ENCODE measurements around the gene GATA6. TPM values are rescaled to one million over a fixed set of nuclear protein-coding genes. Genes with fewer than 3 reads are reported as not detected.

GATA6 gene
- total and polyA plus RNA-seq, 2 experiments from 2014 or later: 0.08 TPM; not detected in 1

DNA sequence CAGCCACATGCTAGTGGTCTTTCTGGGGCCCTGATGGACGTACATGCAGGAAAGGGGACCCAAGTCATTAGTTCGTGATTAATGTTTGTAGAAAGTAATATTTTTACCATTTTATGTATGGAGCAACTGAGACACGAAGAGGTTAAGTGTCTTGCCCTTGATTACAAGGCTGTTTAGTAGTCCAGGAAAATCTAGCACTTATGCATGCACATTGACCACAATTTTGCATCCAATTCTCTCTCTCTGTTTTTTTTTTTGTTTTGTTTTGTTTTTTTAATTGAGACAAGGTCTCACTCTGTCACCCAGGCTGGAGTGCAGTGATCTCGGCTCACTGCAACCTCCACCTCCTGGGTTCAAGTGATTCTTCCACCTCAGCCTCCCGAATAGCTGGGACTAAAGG, 8.3 kb upstream of the GATA6 start:
- ATAC-seq (no peak), DNase-seq (ENCODE audit: low spot score) (no peak)
- no peak overlapping the region for H3K4me2 ChIP-seq
- Mint-ChIP-seq H3K36me3 (ENCODE audit: low read depth) (no peaks in the 10 kb centered on the region), H3K9me3 (peaks cover 3% of the 10 kb centered on the region; the same call in 1 of the 3 replicates), H3K4me3 (no peak overlapping the region), H3K4me1 (peaks cover 4% of the 10 kb centered on the region; the same call in 1 of the 3 replicates), H3K27ac (no peak overlapping the region), H3K27me3 (ENCODE audit: insufficient read depth, low read depth, poor library complexity) (peaks cover 43% of the 10 kb centered on the region)
- H3K36me3 ChIP-seq (ENCODE audit: insufficient read depth): no peaks in the 10 kb centered on the region
- no peak overlapping the region for H3K27ac ChIP-seq (ENCODE audit: low read depth)
- H3K4me1 ChIP-seq (ENCODE audit: insufficient read depth): peaks cover 7% of the 10 kb centered on the region; the same call in 1 of the 2 replicates
- H3F3A ChIP-seq (replicated peaks; ENCODE audit: low read depth): no peaks in the 10 kb centered on the region
- no peak overlapping the region for H2AFZ ChIP-seq
- peaks cover 66% of the 10 kb centered on the region for H3K27me3 ChIP-seq (ENCODE audit: insufficient read depth)
- TF ChIP-seq ZNF331 (CRISPR knock-in tag; IDR thresholded peaks at IDR 0.05; ENCODE audit: low read depth) (no peak), STAT1 (IDR thresholded peaks at IDR 0.05; ENCODE audit: unreplicated experiment) (no peak), EZH2 (IDR thresholded peaks at IDR 0.05; ENCODE audit: low read depth, unreplicated experiment) (no peak), NANOG (IDR thresholded peaks at IDR 0.05; ENCODE audit: borderline replicate concordance) (no peak), ETS1 (IDR thresholded peaks at IDR 0.05) (no peak), JUNB (IDR thresholded peaks at IDR 0.05; ENCODE audit: unreplicated experiment) (no peak), EZH2phosphoT487 (IDR thresholded peaks at IDR 0.05; ENCODE audit: unreplicated experiment) (no peak)
- TF ChIP-seq, protein P1, sequence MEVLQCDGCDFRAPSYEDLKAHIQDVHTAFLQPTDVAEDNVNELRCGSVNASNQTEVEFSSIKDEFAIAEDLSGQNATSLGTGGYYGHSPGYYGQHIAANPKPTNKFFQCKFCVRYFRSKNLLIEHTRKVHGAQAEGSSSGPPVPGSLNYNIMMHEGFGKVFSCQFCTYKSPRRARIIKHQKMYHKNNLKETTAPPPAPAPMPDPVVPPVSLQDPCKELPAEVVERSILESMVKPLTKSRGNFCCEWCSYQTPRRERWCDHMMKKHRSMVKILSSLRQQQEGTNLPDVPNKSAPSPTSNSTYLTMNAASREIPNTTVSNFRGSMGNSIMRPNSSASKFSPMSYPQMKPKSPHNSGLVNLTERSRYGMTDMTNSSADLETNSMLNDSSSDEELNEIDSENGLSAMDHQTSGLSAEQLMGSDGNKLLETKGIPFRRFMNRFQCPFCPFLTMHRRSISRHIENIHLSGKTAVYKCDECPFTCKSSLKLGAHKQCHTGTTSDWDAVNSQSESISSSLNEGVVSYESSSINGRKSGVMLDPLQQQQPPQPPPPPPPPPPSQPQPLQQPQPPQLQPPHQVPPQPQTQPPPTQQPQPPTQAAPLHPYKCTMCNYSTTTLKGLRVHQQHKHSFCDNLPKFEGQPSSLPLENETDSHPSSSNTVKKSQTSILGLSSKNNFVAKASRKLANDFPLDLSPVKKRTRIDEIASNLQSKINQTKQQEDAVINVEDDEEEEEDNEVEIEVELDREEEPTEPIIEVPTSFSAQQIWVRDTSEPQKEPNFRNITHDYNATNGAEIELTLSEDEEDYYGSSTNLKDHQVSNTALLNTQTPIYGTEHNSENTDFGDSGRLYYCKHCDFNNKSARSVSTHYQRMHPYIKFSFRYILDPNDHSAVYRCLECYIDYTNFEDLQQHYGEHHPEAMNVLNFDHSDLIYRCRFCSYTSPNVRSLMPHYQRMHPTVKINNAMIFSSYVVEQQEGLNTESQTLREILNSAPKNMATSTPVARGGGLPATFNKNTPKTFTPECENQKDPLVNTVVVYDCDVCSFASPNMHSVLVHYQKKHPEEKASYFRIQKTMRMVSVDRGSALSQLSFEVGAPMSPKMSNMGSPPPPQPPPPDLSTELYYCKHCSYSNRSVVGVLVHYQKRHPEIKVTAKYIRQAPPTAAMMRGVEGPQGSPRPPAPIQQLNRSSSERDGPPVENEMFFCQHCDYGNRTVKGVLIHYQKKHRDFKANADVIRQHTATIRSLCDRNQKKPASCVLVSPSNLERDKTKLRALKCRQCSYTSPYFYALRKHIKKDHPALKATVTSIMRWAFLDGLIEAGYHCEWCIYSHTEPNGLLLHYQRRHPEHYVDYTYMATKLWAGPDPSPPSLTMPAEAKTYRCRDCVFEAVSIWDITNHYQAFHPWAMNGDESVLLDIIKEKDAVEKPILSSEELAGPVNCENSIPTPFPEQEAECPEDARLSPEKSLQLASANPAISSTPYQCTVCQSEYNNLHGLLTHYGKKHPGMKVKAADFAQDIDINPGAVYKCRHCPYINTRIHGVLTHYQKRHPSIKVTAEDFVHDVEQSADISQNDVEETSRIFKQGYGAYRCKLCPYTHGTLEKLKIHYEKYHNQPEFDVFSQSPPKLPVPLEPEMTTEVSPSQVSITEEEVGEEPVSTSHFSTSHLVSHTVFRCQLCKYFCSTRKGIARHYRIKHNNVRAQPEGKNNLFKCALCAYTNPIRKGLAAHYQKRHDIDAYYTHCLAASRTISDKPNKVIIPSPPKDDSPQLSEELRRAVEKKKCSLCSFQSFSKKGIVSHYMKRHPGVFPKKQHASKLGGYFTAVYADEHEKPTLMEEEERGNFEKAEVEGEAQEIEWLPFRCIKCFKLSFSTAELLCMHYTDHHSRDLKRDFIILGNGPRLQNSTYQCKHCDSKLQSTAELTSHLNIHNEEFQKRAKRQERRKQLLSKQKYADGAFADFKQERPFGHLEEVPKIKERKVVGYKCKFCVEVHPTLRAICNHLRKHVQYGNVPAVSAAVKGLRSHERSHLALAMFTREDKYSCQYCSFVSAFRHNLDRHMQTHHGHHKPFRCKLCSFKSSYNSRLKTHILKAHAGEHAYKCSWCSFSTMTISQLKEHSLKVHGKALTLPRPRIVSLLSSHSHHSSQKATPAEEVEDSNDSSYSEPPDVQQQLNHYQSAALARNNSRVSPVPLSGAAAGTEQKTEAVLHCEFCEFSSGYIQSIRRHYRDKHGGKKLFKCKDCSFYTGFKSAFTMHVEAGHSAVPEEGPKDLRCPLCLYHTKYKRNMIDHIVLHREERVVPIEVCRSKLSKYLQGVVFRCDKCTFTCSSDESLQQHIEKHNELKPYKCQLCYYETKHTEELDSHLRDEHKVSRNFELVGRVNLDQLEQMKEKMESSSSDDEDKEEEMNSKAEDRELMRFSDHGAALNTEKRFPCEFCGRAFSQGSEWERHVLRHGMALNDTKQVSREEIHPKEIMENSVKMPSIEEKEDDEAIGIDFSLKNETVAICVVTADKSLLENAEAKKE (CRISPR knock-in tag; IDR thresholded peaks at IDR 0.05): no peak
- TF ChIP-seq, protein P2, sequence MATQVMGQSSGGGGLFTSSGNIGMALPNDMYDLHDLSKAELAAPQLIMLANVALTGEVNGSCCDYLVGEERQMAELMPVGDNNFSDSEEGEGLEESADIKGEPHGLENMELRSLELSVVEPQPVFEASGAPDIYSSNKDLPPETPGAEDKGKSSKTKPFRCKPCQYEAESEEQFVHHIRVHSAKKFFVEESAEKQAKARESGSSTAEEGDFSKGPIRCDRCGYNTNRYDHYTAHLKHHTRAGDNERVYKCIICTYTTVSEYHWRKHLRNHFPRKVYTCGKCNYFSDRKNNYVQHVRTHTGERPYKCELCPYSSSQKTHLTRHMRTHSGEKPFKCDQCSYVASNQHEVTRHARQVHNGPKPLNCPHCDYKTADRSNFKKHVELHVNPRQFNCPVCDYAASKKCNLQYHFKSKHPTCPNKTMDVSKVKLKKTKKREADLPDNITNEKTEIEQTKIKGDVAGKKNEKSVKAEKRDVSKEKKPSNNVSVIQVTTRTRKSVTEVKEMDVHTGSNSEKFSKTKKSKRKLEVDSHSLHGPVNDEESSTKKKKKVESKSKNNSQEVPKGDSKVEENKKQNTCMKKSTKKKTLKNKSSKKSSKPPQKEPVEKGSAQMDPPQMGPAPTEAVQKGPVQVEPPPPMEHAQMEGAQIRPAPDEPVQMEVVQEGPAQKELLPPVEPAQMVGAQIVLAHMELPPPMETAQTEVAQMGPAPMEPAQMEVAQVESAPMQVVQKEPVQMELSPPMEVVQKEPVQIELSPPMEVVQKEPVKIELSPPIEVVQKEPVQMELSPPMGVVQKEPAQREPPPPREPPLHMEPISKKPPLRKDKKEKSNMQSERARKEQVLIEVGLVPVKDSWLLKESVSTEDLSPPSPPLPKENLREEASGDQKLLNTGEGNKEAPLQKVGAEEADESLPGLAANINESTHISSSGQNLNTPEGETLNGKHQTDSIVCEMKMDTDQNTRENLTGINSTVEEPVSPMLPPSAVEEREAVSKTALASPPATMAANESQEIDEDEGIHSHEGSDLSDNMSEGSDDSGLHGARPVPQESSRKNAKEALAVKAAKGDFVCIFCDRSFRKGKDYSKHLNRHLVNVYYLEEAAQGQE (IDR thresholded peaks at IDR 0.05; ENCODE audit: unreplicated experiment): no peak
- H3K4me3 ChIP-seq: no peak overlapping the region
- no peaks in the 10 kb centered on the region for H3K79me2 ChIP-seq (replicated peaks; ENCODE audit: insufficient read depth)
- H3K9me2 ChIP-seq (ENCODE audit: insufficient read depth): no peaks in the 10 kb centered on the region
- H4K20me1 ChIP-seq (replicated peaks; ENCODE audit: insufficient read depth): peaks cover 10% of the 10 kb centered on the region
